Measurements from ENCODE around the gene MDH1B. TPM values are rescaled to one million over a fixed set of nuclear protein-coding genes. Genes with fewer than 3 reads are reported as not detected.

The MDH1B gene
- total RNA-seq, 1 experiment from 2014 or later = 1.3 TPM

DNA sequence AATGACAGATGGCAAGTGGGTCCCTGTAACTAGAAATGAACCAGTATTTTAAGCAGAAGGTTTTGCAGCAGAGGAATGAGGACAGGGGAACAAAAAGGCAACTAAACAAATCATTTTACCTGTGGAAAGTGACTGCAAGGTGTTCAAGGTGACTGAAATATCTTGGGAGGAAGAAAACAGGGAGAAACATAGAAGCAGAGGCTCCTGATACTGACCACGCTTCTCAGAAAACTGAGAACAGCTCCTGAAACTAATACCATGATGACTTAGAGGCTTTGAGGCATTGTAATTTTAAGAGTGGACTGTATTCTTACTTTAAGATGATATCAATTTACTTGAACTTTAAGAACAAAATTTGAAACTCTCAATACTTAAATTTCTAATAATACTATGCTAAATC lies 46.8 kb downstream of the MDH1B start, which contains the start of gene DYTN:
DYTN (minus strand) TSS at position 101 of the 400 bp plus-strand sequence. CDS start 117 bp downstream, outside the sequence.
- TF ChIP-seq CTCF (conservative IDR thresholded peaks at IDR 0.05) = no peak
- H3K23ac ChIP-seq (ENCODE audit: insufficient read length, low read depth, low read length) = no peak within 1 kb of the TSS
- H2BK20ac ChIP-seq (ENCODE audit: low read depth, low read length, poor library complexity, severe bottlenecking) = no peak within 1 kb of the TSS
- no peak for DNase-seq
- no peak within 1 kb of the TSS for H3K27ac ChIP-seq (ENCODE audit: insufficient read length, low read depth, low read length)
- H4K20me1 ChIP-seq (ENCODE audit: control insufficient read depth, insufficient read depth, insufficient read length) = no peaks in the 10 kb centered on the region
- no peak within 1 kb of the TSS for H4K91ac ChIP-seq (ENCODE audit: insufficient read length, low read depth, low read length)
- WGBS (ENCODE audit: extremely low coverage, insufficient read length, low lambda C conversion rate) = no CpG with 5 or more reads among the region's 1 CpG
- Mint-ChIP-seq H3K9me3 (peaks cover 4 to 10% of the 10 kb centered on the region in 2 experiments; a peak in 4 of 5 replicates), H3K27me3 (ENCODE audit: low read depth) (peaks cover 44% of the 10 kb centered on the region), H3K36me3 (ENCODE audit: insufficient read depth in 1 of 3, low read depth in 3 of 3) (peaks cover 0 to 5% (median 4%) of the 10 kb centered on the region in 3 experiments; a peak in 5 of 7 replicates), H3K27ac (no peak within 1 kb of the TSS), H3K4me3 (no peak within 1 kb of the TSS), H3K4me1 (peaks cover 13% of the 10 kb centered on the region in 2 experiments)
- no peak within 1 kb of the TSS for H3K4me2 ChIP-seq (ENCODE audit: insufficient read depth, insufficient read length, low read length)
- H3K9me3 ChIP-seq (ENCODE audit: control insufficient read depth, low read depth, low read length) = no peaks in the 10 kb centered on the region
- H2BK12ac ChIP-seq (ENCODE audit: insufficient read length, low read depth, low read length) = no peak within 1 kb of the TSS
- H2BK15ac ChIP-seq (ENCODE audit: low read depth, low read length) = no peak within 1 kb of the TSS
- H2AFZ ChIP-seq (ENCODE audit: low read length) = no peak within 1 kb of the TSS
- H3K23me2 ChIP-seq (ENCODE audit: insufficient read length, low read depth, low read length, poor library complexity, severe bottlenecking) = no peaks in the 10 kb centered on the region
- H3K18ac ChIP-seq (ENCODE audit: insufficient read length, low read depth, low read length) = no peak within 1 kb of the TSS
- H3K4me1 ChIP-seq (ENCODE audit: insufficient read depth, low read length) = peaks cover 6% of the 10 kb centered on the region; the same call in 1 of the 2 replicates
- no peak within 1 kb of the TSS for H3K14ac ChIP-seq (ENCODE audit: insufficient read depth, low read length)
- H3T11ph ChIP-seq (ENCODE audit: low read length) = no peak within 1 kb of the TSS
- no peak within 1 kb of the TSS for H3K9ac ChIP-seq (ENCODE audit: extremely low read depth, insufficient read length, low read length)
- H2BK120ac ChIP-seq (ENCODE audit: low read depth, low read length, poor library complexity, severe bottlenecking) = no peak within 1 kb of the TSS
- H3K4ac ChIP-seq (ENCODE audit: low read depth, low read length) = no peak within 1 kb of the TSS
- no peaks in the 10 kb centered on the region for H3K79me2 ChIP-seq (ENCODE audit: insufficient read depth, low read length)
- no peak within 1 kb of the TSS for H4K5ac ChIP-seq (ENCODE audit: insufficient read length, low read depth, low read length)
- H4K8ac ChIP-seq (replicated peaks; ENCODE audit: insufficient read length, low read depth, low read length) = no peak within 1 kb of the TSS
- no peak within 1 kb of the TSS for H2BK5ac ChIP-seq (ENCODE audit: insufficient read length, low read length)
- H3K79me1 ChIP-seq (ENCODE audit: insufficient read depth, low read depth, low read length, poor library complexity, severe bottlenecking) = no peaks in the 10 kb centered on the region
- H3K27me3 ChIP-seq (ENCODE audit: insufficient read depth, low read length) = no peaks in the 10 kb centered on the region; the same call in 1 of the 2 replicates
- H2AK5ac ChIP-seq (ENCODE audit: insufficient read length, low read length) = no peak within 1 kb of the TSS
- no peak within 1 kb of the TSS for H3K56ac ChIP-seq (ENCODE audit: insufficient read length, low read depth, low read length)
